ENCODE measurements around the gene BIN1. TPM values are rescaled to one million over a fixed set of nuclear protein-coding genes. Genes with fewer than 3 reads are reported as not detected.
"Not testable (repeated sequence)": the region's sequence is repeated elsewhere in the genome, so short reads cannot be mapped to it uniquely, and the experiment has no call there.

Gene BIN1
- total and polyA plus RNA-seq, 4 experiments from 2014 or later, result 99.4 to 163 (median 122) TPM

DNA sequence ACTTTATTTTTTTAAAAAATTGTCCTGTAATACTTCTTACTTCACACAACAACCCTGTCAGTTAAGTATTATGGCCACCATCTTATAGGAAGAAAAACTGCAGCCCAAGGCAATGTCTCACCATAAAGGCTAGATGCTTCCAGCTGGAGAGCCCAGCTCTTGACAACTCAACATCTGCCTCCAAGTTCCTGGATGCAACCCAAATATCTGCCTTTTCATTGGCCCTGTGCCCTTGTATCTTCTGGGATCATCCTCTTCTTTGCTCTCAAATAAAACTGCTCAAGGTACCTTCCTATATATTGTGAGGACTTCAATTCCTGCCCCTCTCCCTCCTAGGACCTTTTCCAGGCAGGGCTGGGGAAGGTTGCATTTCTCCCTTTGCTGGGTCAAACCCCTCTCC, 69.5 kb downstream of the BIN1 start:
- peaks cover 0 to 5% (median 0%) of the 10 kb centered on the region in 4 donors for H3K4me1 Mint-ChIP-seq
- Histone ChIP-seq H3K36me3 (ENCODE audit: insufficient read depth, low read length) (no peaks in the 10 kb centered on the region), H3K9me3 (ENCODE audit: control insufficient read depth in 1 of 2, low read length in 2 of 2) (no peaks in the 10 kb centered on the region), H3K4me1 (ENCODE audit: insufficient read depth, low read length) (no peaks in the 10 kb centered on the region), H3K4me3 (ENCODE audit: low read length in 2 of 2) (no peak overlapping the region), H3K27ac (ENCODE audit: low read depth, low read length) (no peak overlapping the region), H3K27me3 (ENCODE audit: insufficient read depth, low read length) (no peaks in the 10 kb centered on the region)
- H3K27me3 Mint-ChIP-seq, result peaks cover 0 to 2% of the 10 kb centered on the region in 2 donors
- H3K27ac Mint-ChIP-seq, result no peak overlapping the region
- no peaks in the 10 kb centered on the region for H3K36me3 Mint-ChIP-seq
- POLR2A ChIA-PET (ENCODE audit: partially characterized antibody), result no interaction called here
- intact Hi-C loops (cut with micrococcal nuclease), result no loop called here
- peaks cover 0 to 1% (median 0%) of the 10 kb centered on the region in 8 donors for H3K9me3 Mint-ChIP-seq
- DNase-seq, result no peak
- no peak overlapping the region for H3K4me3 Mint-ChIP-seq
- CTCF ChIA-PET (ENCODE audit: partially characterized antibody), result no interaction called here

GRCh38 chr2:127034883-127035611, 71.9 kb downstream of the BIN1 start:
- Mint-ChIP-seq H3K4me1 (peaks cover 0 to 5% (median 0%) of the 10 kb centered on the region in 4 donors), H3K36me3 (no peaks in the 10 kb centered on the region), H3K9me3 (peaks cover 0 to 1% (median 0%) of the 10 kb centered on the region in 8 donors), H3K27ac (no peak overlapping the region), H3K27me3 (peaks cover 1 to 3% of the 10 kb centered on the region in 2 donors), H3K4me3 (no peak overlapping the region)
- Histone ChIP-seq H3K27ac (ENCODE audit: low read depth, low read length) (no peak overlapping the region), H3K36me3 (ENCODE audit: insufficient read depth, low read length) (no peaks in the 10 kb centered on the region), H3K27me3 (ENCODE audit: insufficient read depth, low read length) (peaks cover 4% of the 10 kb centered on the region), H3K4me1 (ENCODE audit: insufficient read depth, low read length) (no peaks in the 10 kb centered on the region), H3K9me3 (ENCODE audit: control insufficient read depth in 1 of 2, low read length in 2 of 2) (no peaks in the 10 kb centered on the region), H3K4me3 (ENCODE audit: low read length in 2 of 2) (no peak overlapping the region)
- CTCF ChIA-PET (ENCODE audit: partially characterized antibody), result interaction anchor here (1.0 kb wide), 1 partner anchor 15 kb away, joined by 3 read pairs; no protein-coding TSS in a partner anchor
- POLR2A ChIA-PET (ENCODE audit: partially characterized antibody), result interaction anchor here (0.6 kb wide), 1 partner anchor 464 kb away, joined by 3 read pairs; no protein-coding TSS in a partner anchor
- DNase-seq, result no peak
- intact Hi-C loops (cut with micrococcal nuclease), result no loop called here

DNA sequence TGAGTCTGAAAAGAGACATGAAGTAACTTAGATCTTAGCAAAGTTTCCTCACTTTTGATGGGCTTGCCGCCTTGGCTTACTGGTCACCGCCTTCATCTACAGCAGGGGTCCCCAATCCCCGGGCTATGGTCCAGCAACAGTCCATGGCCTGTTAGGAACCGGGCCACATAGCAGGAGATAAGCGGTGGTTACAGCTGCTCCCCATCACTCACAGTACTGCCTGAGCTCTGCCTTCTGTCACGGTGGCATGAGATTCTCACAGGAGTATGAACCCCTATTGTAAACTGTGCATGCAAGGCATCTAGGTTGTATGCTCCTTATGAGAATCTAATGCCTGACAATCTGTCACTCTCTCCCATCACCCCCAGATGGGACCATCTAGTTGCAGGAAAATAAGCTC, 72.9 kb downstream of the BIN1 start:
- Mint-ChIP-seq H3K4me3 (no peak overlapping the region), H3K36me3 (no peaks in the 10 kb centered on the region), H3K4me1 (no peaks in the 10 kb centered on the region), H3K27ac (no peak overlapping the region), H3K27me3 (peaks cover 3 to 7% of the 10 kb centered on the region in 2 donors), H3K9me3 (no peaks in the 10 kb centered on the region)
- Histone ChIP-seq H3K27me3 (ENCODE audit: insufficient read depth, low read length) (peaks cover 9% of the 10 kb centered on the region), H3K4me1 (ENCODE audit: insufficient read depth, low read length) (no peaks in the 10 kb centered on the region), H3K4me3 (ENCODE audit: low read length in 2 of 2) (no peak overlapping the region), H3K9me3 (ENCODE audit: control insufficient read depth in 1 of 2, low read length in 2 of 2) (no peaks in the 10 kb centered on the region), H3K36me3 (ENCODE audit: insufficient read depth, low read length) (no peaks in the 10 kb centered on the region), H3K27ac (ENCODE audit: low read depth, low read length) (no peak overlapping the region)
- ChIA-PET POLR2A (ENCODE audit: partially characterized antibody) (no interaction called here), CTCF (ENCODE audit: partially characterized antibody) (interaction anchor here (1.0 kb wide), 1 partner anchor 16 kb away, joined by 3 read pairs; no protein-coding TSS in a partner anchor)
- intact Hi-C loops (cut with micrococcal nuclease), result no loop called here
- DNase-seq, result no peak

GRCh38 chr2:127032621-127033020, 74.3 kb downstream of the BIN1 start:
- CTCF ChIA-PET (ENCODE audit: partially characterized antibody), result interaction anchor here (1.1 kb wide), 1 partner anchor 21 kb away, joined by 4 read pairs; no protein-coding TSS in a partner anchor
- peaks cover 3 to 14% of the 10 kb centered on the region in 2 donors for H3K27me3 Mint-ChIP-seq
- no peaks in the 10 kb centered on the region for H3K9me3 ChIP-seq (ENCODE audit: control insufficient read depth in 1 of 2, low read length in 2 of 2)
- intact Hi-C loops (cut with micrococcal nuclease), result no loop called here
- H3K9me3 Mint-ChIP-seq, result peaks cover 0 to 4% (median 0%) of the 10 kb centered on the region in 8 donors
- no peaks in the 10 kb centered on the region for H3K4me1 ChIP-seq (ENCODE audit: insufficient read depth, low read length)
- H3K27ac Mint-ChIP-seq, result no peak overlapping the region
- no peaks in the 10 kb centered on the region for H3K4me1 Mint-ChIP-seq
- H3K27ac ChIP-seq (ENCODE audit: low read depth, low read length), result no peak overlapping the region
- H3K27me3 ChIP-seq (ENCODE audit: insufficient read depth, low read length), result peaks cover 9% of the 10 kb centered on the region
- H3K4me3 ChIP-seq (ENCODE audit: low read length in 2 of 2), result no peak overlapping the region
- no peaks in the 10 kb centered on the region for H3K36me3 Mint-ChIP-seq
- DNase-seq, result no peak
- POLR2A ChIA-PET (ENCODE audit: partially characterized antibody), result no interaction called here
- no peaks in the 10 kb centered on the region for H3K36me3 ChIP-seq (ENCODE audit: insufficient read depth, low read length)
- H3K4me3 Mint-ChIP-seq, result no peak overlapping the region

DNA sequence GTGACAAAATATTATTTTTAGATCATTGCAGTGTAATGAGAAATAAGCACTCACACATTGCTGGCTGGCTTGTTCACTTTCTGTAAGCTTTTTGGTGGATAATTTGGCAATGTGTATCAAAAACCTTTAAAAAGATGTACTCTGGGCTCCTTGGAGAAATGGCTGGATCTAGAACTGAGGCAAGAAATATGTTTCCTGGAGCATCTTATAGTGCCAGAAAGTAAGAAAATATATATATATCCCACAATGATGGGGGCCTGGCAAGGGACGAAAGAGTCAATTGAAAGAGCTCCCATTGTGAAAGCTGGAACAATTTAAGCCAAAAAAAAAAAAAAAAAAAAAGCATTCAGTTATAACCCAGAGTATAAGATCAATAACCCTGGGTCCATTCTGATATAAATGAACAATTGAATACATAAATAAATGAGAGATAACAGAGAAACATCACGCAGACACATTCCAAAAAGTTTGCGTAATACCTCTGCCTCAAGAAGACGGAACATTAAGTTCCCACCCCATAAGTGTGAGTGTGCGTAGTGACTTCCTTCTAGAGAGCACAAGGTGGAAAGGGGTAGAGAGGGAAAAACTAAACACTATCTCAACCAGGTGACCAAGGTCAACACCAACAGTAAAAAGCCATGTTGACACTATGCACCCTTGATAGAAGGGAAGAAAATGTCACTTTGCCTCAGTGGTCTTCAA, 77.5 kb downstream of the BIN1 start:
- CTCF ChIA-PET (ENCODE audit: partially characterized antibody), result interaction anchor here (0.7 kb wide), 1 partner anchor 247 kb away, joined by 3 read pairs; no protein-coding TSS in a partner anchor
- no peaks in the 10 kb centered on the region for H3K9me3 ChIP-seq (ENCODE audit: control insufficient read depth in 1 of 2, low read length in 2 of 2)
- intact Hi-C loops (cut with micrococcal nuclease), result no loop called here
- no peaks in the 10 kb centered on the region for H3K36me3 Mint-ChIP-seq
- POLR2A ChIA-PET (ENCODE audit: partially characterized antibody), result no interaction called here
- no peak overlapping the region for H3K4me3 ChIP-seq (ENCODE audit: low read length in 2 of 2)
- no peak for DNase-seq
- peaks cover 9% of the 10 kb centered on the region for H3K27me3 ChIP-seq (ENCODE audit: insufficient read depth, low read length)
- peaks cover 14% of the 10 kb centered on the region for H3K4me1 ChIP-seq (ENCODE audit: insufficient read depth, low read length)
- H3K27me3 Mint-ChIP-seq, result peaks cover 3 to 16% of the 10 kb centered on the region in 2 donors
- H3K9me3 Mint-ChIP-seq, result peaks cover 0 to 6% (median 0%) of the 10 kb centered on the region in 8 donors
- H3K4me1 Mint-ChIP-seq, result peaks cover 7 to 20% (median 11%) of the 10 kb centered on the region in 4 donors
- H3K4me3 Mint-ChIP-seq, result no peak overlapping the region
- H3K36me3 ChIP-seq (ENCODE audit: insufficient read depth, low read length), result no peaks in the 10 kb centered on the region
- no peak overlapping the region for H3K27ac ChIP-seq (ENCODE audit: low read depth, low read length)
- no peak overlapping the region for H3K27ac Mint-ChIP-seq

DNA sequence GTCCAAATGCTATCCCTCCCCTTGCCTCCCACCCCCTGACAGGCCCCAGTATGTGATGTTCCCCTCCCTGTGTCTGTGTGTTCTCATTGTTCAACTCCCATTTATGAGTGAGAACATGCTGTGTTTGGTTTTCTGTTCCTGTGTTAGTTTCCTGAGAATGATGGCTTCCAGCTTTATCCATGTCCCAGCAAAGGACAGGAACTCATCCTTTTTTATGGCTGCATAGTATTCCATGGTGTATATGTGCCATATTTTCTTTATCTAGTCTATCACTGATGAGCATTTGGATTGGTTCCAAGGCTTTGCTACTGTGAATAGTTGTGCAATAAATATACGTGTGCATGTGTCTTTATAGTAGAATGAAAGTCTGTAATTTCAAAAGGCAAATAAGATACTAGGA, 78.2 kb downstream of the BIN1 start:
- H3K27ac Mint-ChIP-seq; H3K4me3 ChIP-seq (ENCODE audit: low read length in 2 of 2); H3K36me3 ChIP-seq (ENCODE audit: insufficient read depth, low read length); H3K27ac ChIP-seq (ENCODE audit: low read depth, low read length); H3K9me3 ChIP-seq (ENCODE audit: control insufficient read depth in 1 of 2, low read length in 2 of 2); H3K9me3 Mint-ChIP-seq; POLR2A ChIA-PET (ENCODE audit: partially characterized antibody); DNase-seq; H3K27me3 ChIP-seq (ENCODE audit: insufficient read depth, low read length); H3K4me3 Mint-ChIP-seq; intact Hi-C loops (cut with micrococcal nuclease); H3K36me3 Mint-ChIP-seq: not testable (repeated sequence)
- CTCF ChIA-PET (ENCODE audit: partially characterized antibody), result interaction anchor here (0.7 kb wide), 1 partner anchor 246 kb away, joined by 3 read pairs; no protein-coding TSS in a partner anchor
- peaks cover 14% of the 10 kb centered on the region for H3K4me1 ChIP-seq (ENCODE audit: insufficient read depth, low read length)
- Mint-ChIP-seq H3K27me3 (peaks cover 3 to 18% of the 10 kb centered on the region in 2 donors), H3K4me1 (peaks cover 8 to 22% (median 14%) of the 10 kb centered on the region in 4 donors)

- Mint-ChIP-seq H3K4me3 (no peak overlapping the region), H3K27ac (no peak overlapping the region), H3K27me3 (peaks cover 3 to 16% of the 10 kb centered on the region in 2 donors), H3K4me1 (peaks cover 8 to 22% (median 14%) of the 10 kb centered on the region in 4 donors), H3K36me3 (no peaks in the 10 kb centered on the region), H3K9me3 (peaks cover 0 to 6% (median 3%) of the 10 kb centered on the region in 8 donors)
- Histone ChIP-seq H3K36me3 (ENCODE audit: insufficient read depth, low read length) (no peaks in the 10 kb centered on the region), H3K27ac (ENCODE audit: low read depth, low read length) (no peak overlapping the region), H3K9me3 (ENCODE audit: control insufficient read depth in 1 of 2, low read length in 2 of 2) (no peaks in the 10 kb centered on the region), H3K27me3 (ENCODE audit: insufficient read depth, low read length) (peaks cover 9% of the 10 kb centered on the region), H3K4me3 (ENCODE audit: low read length in 2 of 2) (no peak overlapping the region), H3K4me1 (ENCODE audit: insufficient read depth, low read length) (peaks cover 14% of the 10 kb centered on the region)
- CTCF ChIA-PET (ENCODE audit: partially characterized antibody), result interaction anchor here (0.6 kb wide), 1 partner anchor 15 kb away, joined by 4 read pairs; no protein-coding TSS in a partner anchor
- intact Hi-C loops (cut with micrococcal nuclease), result no loop called here
- POLR2A ChIA-PET (ENCODE audit: partially characterized antibody), result no interaction called here
- no peak for DNase-seq
Observed at GRCh38 chr2:127027715-127028114, 79.2 kb downstream of the BIN1 start.
